Right atrium auricular region (tissue), 2 donors: ENCODE measurements around the gene SOBP. TPM values are rescaled to one million over a fixed set of nuclear protein-coding genes. Genes with fewer than 3 reads are reported as not detected.

Source experiments
- DNase-seq: peaks from one replicate; pipeline ENCODE4 v3.0.0-alpha.2; 2019; ENCODE audit warnings: low spot score
- H3K27ac ChIP-seq, 2 donors: fragments of 200-600 bp; sonication (generic); 1 replicate in 1 of 2; 2 replicates in 1 of 2; pipeline ENCODE4 v1.5.1; 2016 to 2019
- H3K27me3 ChIP-seq, 2 donors: fragments of 200-600 bp; sonication (generic); one replicate each; pipeline versions ENCODE4 v1.5.1 to v1.6.0; 2017 to 2019
- H3K36me3 ChIP-seq: fragments of 200-600 bp; sonication (generic); one replicate; pipeline ENCODE4 v1.5.1; 2016
- H3K4me1 ChIP-seq, 2 donors: fragments of 200-600 bp; sonication (generic); one replicate each; pipeline versions ENCODE4 v1.5.1 to v1.6.0; 2017 to 2019
- H3K4me3 ChIP-seq, 2 donors: fragments of 200-600 bp; sonication (generic); 1 replicate in 1 of 2; 2 replicates in 1 of 2; pipeline ENCODE4 v1.5.1; 2017 to 2019; ENCODE audit warnings: mild to moderate bottlenecking in 1 of 2, moderate library complexity in 1 of 2
- H3K9me3 ChIP-seq, 2 donors: fragments of 200-600 bp; sonication (generic); one replicate each; pipeline ENCODE4 v1.5.1; 2019
- total RNA-seq, 2 donors: library from RNA; depleted of rRNA; stranded (reverse); fragments of >200 nt; gene quantifications; one replicate each; pipeline ENCODE4 v1.1.0, GENCODE V29; 2016
- TF ChIP-seq, protein P1 (sequence below), 2 donors: fragments of 200-600 bp; sonication (generic); IDR thresholded peaks; one replicate each; pipeline ENCODE4 v1.5.1; 2019; ENCODE audit warnings: antibody characterized with exemption in 2 of 2

The SOBP gene
- total RNA-seq, 2 donors from 2014 or later: 8.2 to 8.5 TPM

- TF ChIP-seq, protein P1, sequence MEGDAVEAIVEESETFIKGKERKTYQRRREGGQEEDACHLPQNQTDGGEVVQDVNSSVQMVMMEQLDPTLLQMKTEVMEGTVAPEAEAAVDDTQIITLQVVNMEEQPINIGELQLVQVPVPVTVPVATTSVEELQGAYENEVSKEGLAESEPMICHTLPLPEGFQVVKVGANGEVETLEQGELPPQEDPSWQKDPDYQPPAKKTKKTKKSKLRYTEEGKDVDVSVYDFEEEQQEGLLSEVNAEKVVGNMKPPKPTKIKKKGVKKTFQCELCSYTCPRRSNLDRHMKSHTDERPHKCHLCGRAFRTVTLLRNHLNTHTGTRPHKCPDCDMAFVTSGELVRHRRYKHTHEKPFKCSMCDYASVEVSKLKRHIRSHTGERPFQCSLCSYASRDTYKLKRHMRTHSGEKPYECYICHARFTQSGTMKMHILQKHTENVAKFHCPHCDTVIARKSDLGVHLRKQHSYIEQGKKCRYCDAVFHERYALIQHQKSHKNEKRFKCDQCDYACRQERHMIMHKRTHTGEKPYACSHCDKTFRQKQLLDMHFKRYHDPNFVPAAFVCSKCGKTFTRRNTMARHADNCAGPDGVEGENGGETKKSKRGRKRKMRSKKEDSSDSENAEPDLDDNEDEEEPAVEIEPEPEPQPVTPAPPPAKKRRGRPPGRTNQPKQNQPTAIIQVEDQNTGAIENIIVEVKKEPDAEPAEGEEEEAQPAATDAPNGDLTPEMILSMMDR (IDR thresholded peaks at IDR 0.05): no peak
Measured at GRCh38 chr6:107523794-107524193, 33.9 kb downstream of the SOBP start.

GRCh38 chr6:107524626-107525025, 34.7 kb downstream of the SOBP start:
- H3K27me3 ChIP-seq: no peaks in the 10 kb centered on the region
- H3K4me3 ChIP-seq: no peak overlapping the region
- H3K4me1 ChIP-seq: no peaks in the 10 kb centered on the region
- no peak for DNase-seq
- H3K27ac ChIP-seq: no peak overlapping the region
- TF ChIP-seq, protein P1 (IDR thresholded peaks at IDR 0.05): no peak
- H3K9me3 ChIP-seq: no peaks in the 10 kb centered on the region
- no peaks in the 10 kb centered on the region for H3K36me3 ChIP-seq

More at GRCh38 chr6:107523794-107524193, 33.9 kb downstream of the SOBP start:
- no peak for DNase-seq
- Histone ChIP-seq H3K36me3 (no peaks in the 10 kb centered on the region), H3K4me1 (no peaks in the 10 kb centered on the region), H3K9me3 (no peaks in the 10 kb centered on the region), H3K27me3 (no peaks in the 10 kb centered on the region), H3K4me3 (no peak overlapping the region), H3K27ac (no peak overlapping the region)

DNA sequence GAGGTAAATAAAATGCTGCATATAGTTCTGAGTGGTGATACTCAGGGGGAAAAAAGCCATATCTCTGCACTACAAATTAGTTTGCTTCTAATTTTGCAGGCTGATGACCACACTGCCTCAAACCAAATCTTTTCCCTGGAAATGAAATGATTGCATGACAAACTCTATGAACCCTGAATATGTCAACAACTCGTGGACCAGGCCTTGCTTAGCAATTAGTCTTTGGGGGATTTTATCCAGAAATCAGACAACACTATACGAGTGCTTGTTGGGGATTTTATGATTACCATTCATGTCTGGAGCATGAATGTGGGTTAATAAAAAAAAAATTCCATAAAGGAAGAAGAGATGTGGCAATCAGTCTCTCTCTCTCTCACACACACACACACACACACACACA, 42.0 kb downstream of the SOBP start:
- Histone ChIP-seq H3K36me3 (no peaks in the 10 kb centered on the region), H3K27me3 (no peaks in the 10 kb centered on the region), H3K27ac (no peak overlapping the region), H3K4me3 (no peak overlapping the region), H3K9me3 (no peaks in the 10 kb centered on the region), H3K4me1 (peaks cover 0 to 28% of the 10 kb centered on the region in 2 donors)
- DNase-seq: no peak
- TF ChIP-seq, protein P1 (IDR thresholded peaks at IDR 0.05): no peak

- no peaks in the 10 kb centered on the region for H3K36me3 ChIP-seq
- TF ChIP-seq, protein P1 (IDR thresholded peaks at IDR 0.05): no peak
- no peaks in the 10 kb centered on the region for H3K9me3 ChIP-seq
- peak; percentile 74 for DNase-seq
- peaks cover 0 to 28% of the 10 kb centered on the region in 2 donors for H3K4me1 ChIP-seq
- peak overlapping the region in 1 of 2 donors; percentile 33 for H3K27ac ChIP-seq
- H3K27me3 ChIP-seq: no peaks in the 10 kb centered on the region
- H3K4me3 ChIP-seq: no peak overlapping the region
Measured at GRCh38 chr6:107532706-107533105, 42.8 kb downstream of the SOBP start.

DNA sequence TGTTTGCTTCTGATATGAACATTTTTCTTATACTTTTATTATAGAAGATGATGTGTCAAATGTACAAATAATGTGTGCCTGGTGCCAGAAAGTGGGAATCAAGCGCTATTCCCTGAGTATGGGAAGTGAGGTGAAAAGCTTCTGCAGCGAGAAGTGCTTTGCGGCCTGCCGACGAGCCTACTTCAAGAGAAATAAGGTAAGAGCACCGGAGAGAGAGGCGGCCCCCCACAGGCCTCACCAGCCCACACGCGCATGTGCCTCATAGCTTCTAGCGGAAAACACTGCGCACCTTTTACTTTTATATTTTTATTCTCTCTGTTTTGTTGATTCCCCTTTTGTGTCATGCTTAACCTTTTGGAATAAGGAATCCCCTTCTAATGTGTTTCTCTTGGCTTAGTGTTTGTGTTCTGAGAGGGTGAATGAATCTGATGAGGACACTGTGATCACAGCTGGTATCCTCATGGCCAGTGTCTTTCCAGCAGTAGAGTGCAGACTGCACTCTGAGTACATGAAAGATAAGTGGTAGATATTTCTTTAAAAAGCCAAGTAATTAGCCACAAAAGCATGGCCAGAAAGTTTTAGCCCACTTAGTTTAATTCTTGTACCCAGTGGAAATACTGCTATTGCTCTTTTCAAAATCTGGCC, 43.6 kb downstream of the SOBP start:
- Histone ChIP-seq H3K27ac (no peak overlapping the region), H3K36me3 (no peaks in the 10 kb centered on the region), H3K9me3 (no peaks in the 10 kb centered on the region), H3K4me3 (no peak overlapping the region), H3K4me1 (peaks cover 0 to 28% of the 10 kb centered on the region in 2 donors), H3K27me3 (no peaks in the 10 kb centered on the region)
- TF ChIP-seq, protein P1 (IDR thresholded peaks at IDR 0.05): no peak
- DNase-seq: no peak
